IgD-negative memory B cell (primary cell): ENCODE measurements around the gene RAC2. TPM values are rescaled to one million over a fixed set of nuclear protein-coding genes. Genes with fewer than 3 reads are reported as not detected.

ENCODE experiments used
- H3K27ac Mint-ChIP-seq, 3 donors: one replicate each; pipeline ENCODE4 v1.8.0; 2020 to 2022; ENCODE audit warnings: mild to moderate bottlenecking in 3 of 3, mixed read lengths in 3 of 3, moderate library complexity in 1 of 3
- H3K27me3 Mint-ChIP-seq: one replicate; pipeline ENCODE4 v1.8.0; 2021; ENCODE audit warnings: mixed read lengths
- H3K36me3 Mint-ChIP-seq: one replicate; pipeline ENCODE4 v1.8.0; 2020; ENCODE audit warnings: mild to moderate bottlenecking, mixed read lengths
- H3K4me1 Mint-ChIP-seq, 3 donors: one replicate each; pipeline ENCODE4 v1.8.0; 2020 to 2022; ENCODE audit warnings: mixed read lengths in 3 of 3, mild to moderate bottlenecking in 1 of 3
- H3K4me3 Mint-ChIP-seq, 4 donors: one replicate each; pipeline ENCODE4 v1.8.0; 2020 to 2022; ENCODE audit warnings: mild to moderate bottlenecking in 4 of 4, mixed read lengths in 4 of 4, moderate library complexity in 3 of 4
- H3K9me3 Mint-ChIP-seq, 3 donors: one replicate each; pipeline ENCODE4 v1.8.0; 2020 to 2021; ENCODE audit warnings: mixed read lengths in 3 of 3, mild to moderate bottlenecking in 1 of 3
- polyA plus RNA-seq: library from polyadenylated mRNA; unstranded; fragments of 300-500 nt; fragmentation: Illumina TruSeq; gene quantifications from one replicate; pipeline ENCODE4 v1.2.3, GENCODE V29; 2021

RAC2 gene
- polyA plus RNA-seq, 1 donor from 2014 or later, result 1,067 TPM

DNA sequence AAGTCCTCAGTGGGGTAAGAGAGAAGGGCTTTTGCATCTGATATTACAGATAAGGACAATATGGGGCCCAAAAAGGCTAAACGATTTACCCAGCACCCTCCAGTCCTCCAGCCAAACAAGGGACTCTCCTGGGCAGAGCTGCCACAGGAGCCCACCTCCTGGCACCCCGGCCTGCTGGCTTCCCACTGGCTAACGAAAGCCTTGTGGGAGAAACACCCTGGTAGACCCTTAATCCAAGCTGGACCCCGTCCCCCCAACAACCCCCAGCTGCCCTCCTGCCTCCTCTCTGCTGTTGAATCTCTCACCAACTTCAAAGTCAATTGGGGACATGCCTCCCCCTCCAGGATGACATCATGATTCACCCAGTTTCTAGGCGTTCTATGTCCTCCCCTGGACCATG, 66.8 kb downstream of the RAC2 start:
- H3K4me1 Mint-ChIP-seq, result peaks cover 8 to 13% (median 10%) of the 10 kb centered on the region in 3 donors
- peaks cover 7% of the 10 kb centered on the region for H3K36me3 Mint-ChIP-seq
- H3K9me3 Mint-ChIP-seq, result peaks cover 0 to 1% (median 0%) of the 10 kb centered on the region in 3 donors
- H3K27me3 Mint-ChIP-seq, result peaks cover 11% of the 10 kb centered on the region
- peak overlapping the region in 1 of 3 donors; percentile 65 for H3K27ac Mint-ChIP-seq
- peak overlapping the region in 1 of 4 donors; percentile 16 for H3K4me3 Mint-ChIP-seq

DNA sequence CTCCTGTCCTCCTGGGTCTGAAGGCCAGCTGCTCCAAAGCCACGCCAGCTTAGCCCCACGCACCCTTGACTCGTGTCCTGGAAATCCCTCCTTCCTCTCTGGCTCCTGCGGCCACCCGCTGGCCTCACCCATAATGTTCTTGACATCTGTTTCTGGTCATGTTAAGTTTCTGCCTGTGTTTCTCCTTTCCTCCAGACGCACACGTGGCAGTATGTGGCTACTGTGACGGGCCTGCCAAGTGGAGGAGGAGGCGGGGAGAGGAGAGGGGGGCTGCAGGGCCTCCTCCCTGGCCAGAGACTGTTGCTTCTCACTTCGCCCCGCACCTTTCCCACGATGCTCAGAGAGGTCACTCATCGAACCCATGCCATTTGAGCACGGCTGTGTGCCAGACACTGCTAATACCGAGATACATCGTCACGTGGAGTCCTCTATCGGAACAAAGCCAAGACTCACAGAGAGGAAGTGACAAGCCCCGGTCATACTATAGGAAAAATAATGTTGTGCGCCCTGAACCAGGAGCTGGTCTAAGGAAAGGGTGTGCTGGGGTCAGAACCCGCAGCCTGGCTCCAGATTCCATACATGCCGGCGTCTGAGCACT, 67.5 kb downstream of the RAC2 start:
- Mint-ChIP-seq H3K27me3 (peaks cover 11% of the 10 kb centered on the region), H3K4me1 (peaks cover 8 to 13% (median 10%) of the 10 kb centered on the region in 3 donors), H3K4me3 (peak overlapping the region; percentile 24 to 94 (median 60)), H3K36me3 (peaks cover 7% of the 10 kb centered on the region), H3K9me3 (peaks cover 0 to 1% (median 0%) of the 10 kb centered on the region in 3 donors), H3K27ac (no peak overlapping the region)

DNA sequence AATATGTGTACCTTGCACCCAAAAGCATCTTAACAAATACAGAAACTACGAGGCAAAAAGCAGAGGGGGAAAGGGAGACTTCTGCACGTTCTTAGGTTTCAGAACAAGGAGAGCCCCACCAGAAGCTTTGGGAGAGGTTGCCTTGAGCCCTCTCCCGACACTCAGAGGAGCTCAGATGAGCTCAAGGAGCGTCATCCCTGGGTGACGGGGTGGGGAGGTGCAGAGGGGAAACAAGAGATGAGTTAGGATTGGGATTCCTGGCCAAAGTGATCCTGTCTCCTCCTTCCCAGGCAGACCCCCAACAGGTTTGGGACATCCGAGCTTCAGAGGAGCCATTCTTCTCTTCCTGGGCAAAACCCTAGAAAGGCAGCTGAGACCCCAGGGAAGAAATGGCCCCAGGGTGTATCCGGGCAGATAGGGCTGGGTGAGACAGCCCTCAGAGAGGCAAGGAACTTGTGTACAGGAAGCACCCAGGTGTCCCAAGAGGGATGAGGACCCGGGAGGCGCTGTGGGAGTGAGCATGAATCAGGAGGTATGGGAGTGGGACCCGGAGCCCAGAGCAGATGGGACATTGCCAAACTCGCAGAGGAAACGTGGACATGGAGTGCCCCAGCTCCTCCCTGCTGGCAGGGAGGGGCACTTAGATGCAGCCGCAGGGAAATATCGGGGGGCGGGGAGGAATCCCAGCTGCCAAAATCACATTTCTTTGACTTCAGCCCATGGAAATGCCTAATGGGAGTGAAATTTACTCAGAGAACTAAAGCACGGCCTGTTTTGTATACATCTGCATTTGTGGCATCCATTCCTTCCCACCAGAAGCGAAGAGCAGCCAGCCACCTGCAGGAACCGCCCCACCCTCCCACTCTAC, 68.4 kb downstream of the RAC2 start:
- peaks cover 6% of the 10 kb centered on the region for H3K36me3 Mint-ChIP-seq
- peaks cover 8 to 13% (median 10%) of the 10 kb centered on the region in 3 donors for H3K4me1 Mint-ChIP-seq
- H3K27me3 Mint-ChIP-seq, result peaks cover 11% of the 10 kb centered on the region
- no peak overlapping the region for H3K27ac Mint-ChIP-seq
- peaks cover 0 to 1% (median 0%) of the 10 kb centered on the region in 3 donors for H3K9me3 Mint-ChIP-seq
- peak overlapping the region in 1 of 4 donors; percentile 94 for H3K4me3 Mint-ChIP-seq

Other genes with a start within 250 kb of the RAC2 start
- 3.8 TPM for gene TST, start 224.8 kb downstream of the RAC2 start, polyA plus RNA-seq
- gene MPST, start 224.5 kb downstream of the RAC2 start, polyA plus RNA-seq, result 16.2 TPM
- gene KCTD17, start 192.5 kb downstream of the RAC2 start, polyA plus RNA-seq, result 13.3 TPM
- gene TMPRSS6, start 134.6 kb downstream of the RAC2 start, polyA plus RNA-seq, result not detected
- 13.2 TPM for gene IL2RB, start 94.4 kb downstream of the RAC2 start, polyA plus RNA-seq
- 1.0 TPM for gene C1QTNF6, start 56.0 kb downstream of the RAC2 start, polyA plus RNA-seq
- 0.95 TPM for gene SSTR3, start 31.8 kb downstream of the RAC2 start, polyA plus RNA-seq
- gene CYTH4, start 38.2 kb upstream of the RAC2 start, polyA plus RNA-seq, result 70.8 TPM
- not detected for gene ELFN2, start 183.2 kb upstream of the RAC2 start, polyA plus RNA-seq
- gene MFNG, start 242.1 kb upstream of the RAC2 start, polyA plus RNA-seq, result 212 TPM